OCI-LY7 (cell line): Measurements from ENCODE around the gene ITPRID2. TPM values are rescaled to one million over a fixed set of nuclear protein-coding genes. Genes with fewer than 3 reads are reported as not detected.
A peak's percentile ranks its signal among the peaks of the same experiment; 100 is the strongest.

Source experiments
- Bru-seq: library from RNA; stranded (reverse); fragments of 400-500 nt; gene quantifications from one replicate; lab custom pipeline; 2021; lab: Mats Ljungman, UMichigan
- BruChase-seq, 2 experiments: library from RNA; stranded (reverse); fragments of 400-500 nt; gene quantifications; one replicate each; lab custom pipeline; 2021; lab: Mats Ljungman, UMichigan
- BruUV-seq: library from RNA; stranded (reverse); fragments of 400-500 nt; replicated peaks from 2 replicates; lab custom pipeline; 2021; lab: Mats Ljungman, UMichigan
- CTCF ChIA-PET: fragments of 300-600 bp; sonication (Branson Sonifier 250); formaldehyde crosslinking; loops from one replicate; lab custom pipeline; 2022; ENCODE audit warnings: antibody characterized with exemption; ENCODE audit not compliant: unreplicated experiment; lab: Charles Lee
- POLR2A ChIA-PET: fragments of 300-600 bp; sonication (Branson Sonifier 250); formaldehyde crosslinking; loops from one replicate; lab custom pipeline; 2022; ENCODE audit warnings: antibody characterized with exemption; lab: Charles Lee
- DNase-seq: peaks from one replicate; pipeline ENCODE4 v3.0.0-alpha.2; 2015; ENCODE audit warnings: low spot score
- H2AFZ ChIP-seq: fragments of 200-600 bp; sonication (generic), shearing (Covaris generic); 2 replicates; pipeline ENCODE4 v1.6.1; 2014; ENCODE audit warnings: mild to moderate bottlenecking, antibody characterized with exemption, low read length, moderate library complexity
- H3K27ac ChIP-seq: fragments of 200-600 bp; sonication (generic); 2 replicates; pipeline ENCODE4 v1.5.1; 2014; ENCODE audit warnings: mixed run types, low read depth, mild to moderate bottlenecking, moderate library complexity, low read length, inconsistent platforms; ENCODE audit not compliant: poor library complexity, severe bottlenecking
- H3K36me3 ChIP-seq: fragments of 200-600 bp; sonication (generic); 2 replicates; pipeline ENCODE4 v1.6.1; 2014; ENCODE audit warnings: mild to moderate bottlenecking, antibody characterized with exemption, low read length, moderate library complexity, mixed read lengths; ENCODE audit not compliant: insufficient read depth
- H3K4me1 ChIP-seq: fragments of 200-600 bp; sonication (generic); 2 replicates; pipeline ENCODE4 v1.5.1; 2014; ENCODE audit warnings: mild to moderate bottlenecking, low read length; ENCODE audit not compliant: insufficient read depth, poor library complexity, severe bottlenecking
- H3K4me2 ChIP-seq: fragments of 200-600 bp; sonication (generic); 2 replicates; pipeline ENCODE4 v1.6.1; 2014; ENCODE audit warnings: mild to moderate bottlenecking, low read length
- H3K4me3 ChIP-seq: fragments of 200-600 bp; sonication (generic); 2 replicates; pipeline ENCODE4 v1.5.1; 2014; ENCODE audit warnings: mild to moderate bottlenecking, low read depth, low read length; ENCODE audit not compliant: poor library complexity, severe bottlenecking
- H3K79me2 ChIP-seq: fragments of 200-600 bp; sonication (generic); 2 replicates; pipeline ENCODE4 v1.6.1; 2016; ENCODE audit warnings: low read depth, mild to moderate bottlenecking, low read length, moderate library complexity, mixed read lengths; ENCODE audit not compliant: insufficient read depth
- H3K9me2 ChIP-seq: fragments of 200-600 bp; sonication (generic); 2 replicates; pipeline ENCODE4 v1.6.1; 2016; ENCODE audit warnings: mild to moderate bottlenecking, low read length, mixed read lengths; ENCODE audit not compliant: insufficient read depth
- H3K9me3 ChIP-seq: fragments of 200-600 bp; sonication (generic); 2 replicates; pipeline ENCODE4 v1.6.1; 2014; ENCODE audit warnings: mild to moderate bottlenecking, mixed run types, low read length, mixed read lengths
- H4K20me1 ChIP-seq: fragments of 200-600 bp; sonication (generic); 2 replicates; pipeline ENCODE4 v1.6.1; 2014; ENCODE audit warnings: mild to moderate bottlenecking, antibody characterized with exemption, low read length, moderate library complexity, mixed read lengths; ENCODE audit not compliant: insufficient read depth
- CTCF ChIP-seq: fragments of 200-600 bp; sonication (generic); conservative IDR thresholded peaks from 2 replicates; pipeline ENCODE4 v1.5.1; 2014; ENCODE audit warnings: mild to moderate bottlenecking, antibody characterized with exemption, low read length, moderate library complexity, mixed read lengths
- EZH2phosphoT487 ChIP-seq: fragments of 200-600 bp; sonication (generic); IDR thresholded peaks from 2 replicates; pipeline ENCODE4 v1.6.1; 2018; ENCODE audit warnings: low read depth, borderline replicate concordance, mild to moderate bottlenecking, mixed run types, antibody characterized with exemption, low read length, moderate library complexity, mixed read lengths
- intact Hi-C: fragments of 100-400 bp; cut with micrococcal nuclease; formaldehyde crosslinking; loops from one replicate; pipeline ENCODE4 v1.10.0; 2022; ENCODE audit not compliant: unreplicated experiment
- long read RNA-seq: library from polyadenylated mRNA; stranded (forward); transcript quantifications from one replicate; pipeline ENCODE4 v2.0.0, GENCODE V29; 2022
- total RNA-seq, 2 experiments: library from RNA; depleted of rRNA in 1 of 2; stranded (reverse); fragments of >200 nt in 1 of 2; shearing (Covaris generic) in 1 of 2; gene quantifications; 2 replicates each; pipeline ENCODE4 v1.2.3, GENCODE V29; 2014 to 2022

ITPRID2 gene
- total RNA-seq (2014; rRNA removed; shearing (Covaris generic)) (25.9 and 28.8 TPM in 2 replicates), total RNA-seq (2022) (47.5 and 57.3 TPM in 2 replicates), Bru-seq, nascent RNA (percentile 78 among the genes with signal in this experiment), BruChase-seq, experiment 1, labeled RNA remaining after a 6-hour chase (percentile 65 among the genes with signal in this experiment), BruChase-seq, experiment 2, labeled RNA remaining after a 2-hour chase (percentile 78 among the genes with signal in this experiment)
- long read RNA-seq, full-length matches to known transcripts, result 21 of 44 reads
- long read RNA-seq, partial matches to known transcripts, result 7 of 44 reads
- long read RNA-seq, other reads (novel, unspliced or antisense), result 16 of 44 reads

GRCh38 chr2:181891258-181891965, at the start of gene ITPRID2:
Gene ITPRID2, plus strand, starts transcription at chr2:181891730. Its CDS starts 337 bp downstream, at chr2:181892067.
- H3K79me2 ChIP-seq, result 0 out of 2 replicates have a peak, but pooled peaks cover 7% of the 10 kb centered on the region
- H3K4me2 ChIP-seq, result peak within 1 kb of the TSS; percentile 86
- intact Hi-C loops, result loop anchor here (5.0 to 10.0 kb wide), 3 partner anchors 101 to 909 kb away; partner anchors contain the start of gene UBE2E3
- H3K36me3 ChIP-seq, result 0 out of 2 replicates have a peak, but pooled peaks cover 2% of the 10 kb centered on the region
- TF ChIP-seq CTCF (no peak), EZH2phosphoT487 (no peak)
- DNase-seq, result peak; percentile 84
- CTCF ChIA-PET, result no interaction called here
- H3K27ac ChIP-seq, result no peak within 1 kb of the TSS
- POLR2A ChIA-PET, result interaction anchor here (0.6 to 2.3 kb wide), 6 partner anchors 10 to 495 kb away, joined by 3 to 9 read pairs (median 3); no protein-coding TSS in a partner anchor
- no peaks in the 10 kb centered on the region for H4K20me1 ChIP-seq
- H3K9me2 ChIP-seq, result no peaks in the 10 kb centered on the region
- H3K4me3 ChIP-seq, result peak within 1 kb of the TSS; percentile 84
- peaks cover 18% of the 10 kb centered on the region for H3K4me1 ChIP-seq
- peak within 1 kb of the TSS; percentile 98 for H2AFZ ChIP-seq
- BruUV-seq, result no TSS peak
- no peaks in the 10 kb centered on the region for H3K9me3 ChIP-seq

DNA sequence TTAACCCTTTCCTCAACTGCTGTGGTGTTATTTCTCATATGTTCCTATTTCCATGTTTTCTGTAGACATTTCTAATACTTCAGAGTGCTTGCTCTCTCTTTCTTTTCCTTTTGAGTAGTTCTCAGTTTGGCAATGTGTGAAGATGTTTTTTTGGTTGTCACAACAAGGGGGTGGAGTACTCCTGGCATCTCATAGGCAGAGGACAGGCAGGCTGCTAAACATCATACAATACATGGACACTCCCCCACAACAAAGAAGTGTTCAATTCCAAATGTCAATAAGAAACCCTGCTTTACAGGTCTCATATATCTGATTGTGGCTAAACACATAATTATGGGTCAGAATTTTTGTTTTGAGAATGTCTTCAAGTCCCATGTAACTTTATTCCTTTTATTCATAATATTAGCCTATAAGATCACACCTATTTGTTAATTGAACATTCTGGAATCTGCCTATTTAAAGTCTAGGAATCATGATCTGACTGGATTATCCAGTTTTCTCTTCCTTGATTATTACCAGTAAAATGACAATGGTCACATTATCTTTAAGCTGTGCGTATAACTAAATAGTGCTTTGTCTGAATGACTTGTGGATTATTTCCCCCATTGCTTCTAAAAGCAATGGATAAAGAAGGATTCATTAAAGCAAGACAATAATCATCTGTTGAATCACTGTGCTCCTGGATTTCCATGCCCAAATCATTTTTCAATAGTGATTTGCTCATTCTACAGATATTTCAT, 46.8 kb upstream of the ITPRID2 start:
- H3K36me3 ChIP-seq, result no peaks in the 10 kb centered on the region
- H3K9me3 ChIP-seq, result no peaks in the 10 kb centered on the region
- DNase-seq, result no peak
- no peaks in the 10 kb centered on the region for H3K4me1 ChIP-seq
- no peak overlapping the region for H3K4me2 ChIP-seq
- H2AFZ ChIP-seq, result no peak overlapping the region
- no peaks in the 10 kb centered on the region for H3K9me2 ChIP-seq
- ChIA-PET CTCF (no interaction called here), POLR2A (interaction anchor here (1.0 kb wide), 1 partner anchor 782 kb away, joined by 3 read pairs; no protein-coding TSS in a partner anchor)
- TF ChIP-seq CTCF (no peak), EZH2phosphoT487 (no peak)
- no TSS peak for BruUV-seq
- intact Hi-C loops, result no loop called here
- H3K79me2 ChIP-seq, result no peaks in the 10 kb centered on the region
- H3K27ac ChIP-seq, result no peak overlapping the region
- no peak overlapping the region for H3K4me3 ChIP-seq
- H4K20me1 ChIP-seq, result no peaks in the 10 kb centered on the region
